ENCODE results near the gene GREB1L. TPM values are rescaled to one million over a fixed set of nuclear protein-coding genes. Genes with fewer than 3 reads are reported as not detected.

GREB1L gene
- polyA plus RNA-seq, 3 donors: 2.3 to 2.8 (median 2.8) TPM

GRCh38 chr18:21472741-21473140, 230.7 kb downstream of the GREB1L start:
- no peak for DNase-seq (ENCODE audit: low read depth in 3 of 3, low spot score in 2 of 3)

- no peak for DNase-seq (ENCODE audit: low read depth in 3 of 3, low spot score in 2 of 3)
Observed at GRCh38 chr18:21474621-21475020, 232.6 kb downstream of the GREB1L start.

GRCh38 chr18:21479721-21480120, 237.7 kb downstream of the GREB1L start:
- no peak for DNase-seq (ENCODE audit: low read depth in 3 of 3, low spot score in 2 of 3)

- no peak for DNase-seq (ENCODE audit: low read depth in 3 of 3, low spot score in 2 of 3)
Observed at GRCh38 chr18:21481739-21482138, 239.7 kb downstream of the GREB1L start.

GRCh38 chr18:21483051-21483450, 241.0 kb downstream of the GREB1L start:
- no peak for DNase-seq (ENCODE audit: low read depth in 3 of 3, low spot score in 2 of 3)

- DNase-seq (ENCODE audit: low read depth in 3 of 3, low spot score in 2 of 3): no peak
Observed at GRCh38 chr18:21484851-21485636, 243.0 kb downstream of the GREB1L start.

GRCh38 chr18:21486905-21487437, 244.9 kb downstream of the GREB1L start:
- no peak for DNase-seq (ENCODE audit: low read depth in 3 of 3, low spot score in 2 of 3)

GRCh38 chr18:21489119-21489750, 247.2 kb downstream of the GREB1L start:
- peak in 1 of 3 donors; percentile 29 for DNase-seq (ENCODE audit: low read depth in 3 of 3, low spot score in 2 of 3)

GRCh38 chr18:21489919-21490495, 248.0 kb downstream of the GREB1L start:
- DNase-seq (ENCODE audit: low read depth in 3 of 3, low spot score in 2 of 3): no peak

GRCh38 chr18:21490748-21491147, 248.7 kb downstream of the GREB1L start:
- DNase-seq (ENCODE audit: low read depth in 3 of 3, low spot score in 2 of 3): no peak

GRCh38 chr18:21496277-21496835, 254.3 kb downstream of the GREB1L start:
- no peak for DNase-seq (ENCODE audit: low read depth in 3 of 3, low spot score in 2 of 3)

GRCh38 chr18:21499997-21500396, 258.0 kb downstream of the GREB1L start:
- no peak for DNase-seq (ENCODE audit: low read depth in 3 of 3, low spot score in 2 of 3)

- DNase-seq (ENCODE audit: low read depth in 3 of 3, low spot score in 2 of 3): no peak
Observed at GRCh38 chr18:21502661-21503060, 260.6 kb downstream of the GREB1L start.

- no peak for DNase-seq (ENCODE audit: low read depth in 3 of 3, low spot score in 2 of 3)
Observed at GRCh38 chr18:21507913-21508701, 266.1 kb downstream of the GREB1L start.

GRCh38 chr18:21509062-21509461, 267.0 kb downstream of the GREB1L start:
- DNase-seq (ENCODE audit: low read depth in 3 of 3, low spot score in 2 of 3): no peak

- no peak for DNase-seq (ENCODE audit: low read depth in 3 of 3, low spot score in 2 of 3)
Observed at GRCh38 chr18:21513292-21513691, 271.3 kb downstream of the GREB1L start.

- DNase-seq (ENCODE audit: low read depth in 3 of 3, low spot score in 2 of 3): no peak
Observed at GRCh38 chr18:21513741-21514140, 271.7 kb downstream of the GREB1L start.

- no peak for DNase-seq (ENCODE audit: low read depth in 3 of 3, low spot score in 2 of 3)
Observed at GRCh38 chr18:21522530-21522929, 280.5 kb downstream of the GREB1L start.

GRCh38 chr18:21525916-21526315, 283.9 kb downstream of the GREB1L start:
- DNase-seq (ENCODE audit: low read depth in 3 of 3, low spot score in 2 of 3): no peak

GRCh38 chr18:21526463-21526862, 284.4 kb downstream of the GREB1L start:
- no peak for DNase-seq (ENCODE audit: low read depth in 3 of 3, low spot score in 2 of 3)

- DNase-seq (ENCODE audit: low read depth in 3 of 3, low spot score in 2 of 3): no peak
Observed at GRCh38 chr18:21534327-21534726, 292.3 kb downstream of the GREB1L start.
